ENCODE results near the gene DCBLD1.

DNA sequence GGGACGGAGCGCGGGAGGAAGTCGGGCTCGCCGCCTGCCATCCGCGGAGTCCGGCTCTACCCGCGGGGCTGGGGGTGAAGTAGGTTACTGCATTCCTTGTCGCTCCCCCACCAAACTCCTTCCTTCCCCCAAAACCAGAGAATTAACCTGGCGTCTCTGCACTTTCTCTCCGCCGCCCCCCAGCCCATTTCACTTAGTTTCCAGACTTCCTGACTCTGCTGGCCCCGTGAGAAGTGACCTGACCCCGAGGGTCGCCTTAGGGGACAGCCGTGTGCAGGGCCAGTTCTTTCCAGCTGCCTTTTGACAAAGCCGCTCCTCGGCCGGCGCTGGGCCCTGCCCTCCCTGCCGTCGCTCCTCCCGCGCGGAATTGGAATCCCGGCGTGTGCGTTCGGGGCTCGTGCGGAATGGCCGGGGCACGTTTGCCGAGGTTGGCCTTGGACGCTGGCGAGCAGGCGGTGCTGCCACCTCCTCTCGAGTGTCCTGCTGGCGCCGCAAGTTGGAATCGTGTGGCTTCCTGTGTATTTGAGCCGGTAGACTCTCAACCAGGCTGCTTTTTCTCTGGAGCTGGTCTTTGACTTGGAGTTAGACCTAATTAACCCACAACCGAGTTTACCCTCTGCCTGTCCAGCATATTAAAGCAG is 650 bp downstream of the DCBLD1 start:
- TF ChIP-seq GLIS1 (tag by site-specific recombination; IDR thresholded peaks at IDR 0.05) = no peak
- TF ChIP-seq ZBTB1 (tag by site-specific recombination; IDR thresholded peaks at IDR 0.05) = no peak
- TF ChIP-seq, protein P1, sequence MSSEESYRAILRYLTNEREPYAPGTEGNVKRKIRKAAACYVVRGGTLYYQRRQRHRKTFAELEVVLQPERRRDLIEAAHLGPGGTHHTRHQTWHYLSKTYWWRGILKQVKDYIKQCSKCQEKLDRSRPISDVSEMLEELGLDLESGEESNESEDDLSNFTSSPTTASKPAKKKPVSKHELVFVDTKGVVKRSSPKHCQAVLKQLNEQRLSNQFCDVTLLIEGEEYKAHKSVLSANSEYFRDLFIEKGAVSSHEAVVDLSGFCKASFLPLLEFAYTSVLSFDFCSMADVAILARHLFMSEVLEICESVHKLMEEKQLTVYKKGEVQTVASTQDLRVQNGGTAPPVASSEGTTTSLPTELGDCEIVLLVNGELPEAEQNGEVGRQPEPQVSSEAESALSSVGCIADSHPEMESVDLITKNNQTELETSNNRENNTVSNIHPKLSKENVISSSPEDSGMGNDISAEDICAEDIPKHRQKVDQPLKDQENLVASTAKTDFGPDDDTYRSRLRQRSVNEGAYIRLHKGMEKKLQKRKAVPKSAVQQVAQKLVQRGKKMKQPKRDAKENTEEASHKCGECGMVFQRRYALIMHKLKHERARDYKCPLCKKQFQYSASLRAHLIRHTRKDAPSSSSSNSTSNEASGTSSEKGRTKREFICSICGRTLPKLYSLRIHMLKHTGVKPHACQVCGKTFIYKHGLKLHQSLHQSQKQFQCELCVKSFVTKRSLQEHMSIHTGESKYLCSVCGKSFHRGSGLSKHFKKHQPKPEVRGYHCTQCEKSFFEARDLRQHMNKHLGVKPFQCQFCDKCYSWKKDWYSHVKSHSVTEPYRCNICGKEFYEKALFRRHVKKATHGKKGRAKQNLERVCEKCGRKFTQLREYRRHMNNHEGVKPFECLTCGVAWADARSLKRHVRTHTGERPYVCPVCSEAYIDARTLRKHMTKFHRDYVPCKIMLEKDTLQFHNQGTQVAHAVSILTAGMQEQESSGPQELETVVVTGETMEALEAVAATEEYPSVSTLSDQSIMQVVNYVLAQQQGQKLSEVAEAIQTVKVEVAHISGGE (tag by site-specific recombination; conservative IDR thresholded peaks at IDR 0.05; ENCODE audit: low read depth) = peak; percentile 12; the same call in 1 of the 2 replicates
- TF ChIP-seq FEZF1 (tag by site-specific recombination; IDR thresholded peaks at IDR 0.05) = no peak
- no peak for TF ChIP-seq OSR2 (tag by site-specific recombination; IDR thresholded peaks at IDR 0.05)
- TF ChIP-seq ZNF221 (tag by site-specific recombination; IDR thresholded peaks at IDR 0.05; ENCODE audit: borderline replicate concordance) = no peak
- no peak for TF ChIP-seq ZSCAN16 (tag by site-specific recombination; IDR thresholded peaks at IDR 0.05)
- TF ChIP-seq ZNF768 (tag by site-specific recombination; IDR thresholded peaks at IDR 0.05) = no peak
- peak; percentile 6; the same call in 1 of the 2 replicates for TF ChIP-seq YY1 (tag by site-specific recombination; IDR thresholded peaks at IDR 0.05)
